Neutrophil (primary cell): ENCODE data around the gene ZBTB47.
A peak's percentile ranks its signal among the peaks of the same experiment; 100 is the strongest.

Source experiments
- H3K27ac ChIP-seq: fragments of 200-600 bp; sonication (generic); 2 replicates; pipeline ENCODE4 v1.5.1; 2016; ENCODE audit warnings: mild to moderate bottlenecking, moderate library complexity
- H3K27me3 ChIP-seq: fragments of 200-600 bp; sonication (generic); 2 replicates; pipeline ENCODE4 v1.6.0; 2016; ENCODE audit warnings: mild to moderate bottlenecking
- H3K36me3 ChIP-seq: fragments of 200-600 bp; sonication (generic); 2 replicates; pipeline ENCODE4 v1.5.1; 2017
- H3K4me1 ChIP-seq, 2 experiments: fragments of 200-600 bp in 1 of 2; sonication (generic) in 1 of 2; 1 replicate in 1 of 2; 2 replicates in 1 of 2; pipeline versions ENCODE4 v1.5.1 to v1.6.1; 2013 to 2016; ENCODE audit warnings: low read depth in 1 of 2, low read length in 1 of 2, mild to moderate bottlenecking in 1 of 2, moderate library complexity in 1 of 2; ENCODE audit not compliant: control insufficient read depth in 1 of 2, insufficient read depth in 1 of 2
- H3K4me3 ChIP-seq, 2 experiments: fragments of 200-600 bp in 1 of 2; sonication (generic) in 1 of 2; 1 replicate in 1 of 2; 2 replicates in 1 of 2; pipeline ENCODE4 v1.5.1; 2013 to 2016; ENCODE audit warnings: low read depth in 1 of 2, low read length in 1 of 2, mild to moderate bottlenecking in 1 of 2, moderate library complexity in 1 of 2
- H3K9me3 ChIP-seq: fragments of 200-600 bp; sonication (generic); 2 replicates; pipeline ENCODE4 v1.5.1; 2016
- CTCF ChIP-seq: fragments of 200-600 bp; sonication (generic); IDR thresholded peaks from 2 replicates; pipeline ENCODE4 v1.5.1; 2016; ENCODE audit warnings: antibody characterized with exemption

The ZBTB47 gene

GRCh38 chr3:42656680-42657610 lies 3.4 kb downstream of the ZBTB47 start:
- Histone ChIP-seq H3K27ac (peak overlapping the region; percentile 76), H3K4me1 (peaks cover 41 to 46% of the 10 kb centered on the region in 2 experiments), H3K36me3 (no peaks in the 10 kb centered on the region), H3K9me3 (no peaks in the 10 kb centered on the region), H3K4me3 (no peak overlapping the region), H3K27me3 (no peaks in the 10 kb centered on the region)
- TF ChIP-seq CTCF = no peak

- peaks cover 34 to 39% of the 10 kb centered on the region in 2 experiments for H3K4me1 ChIP-seq
- TF ChIP-seq CTCF = no peak
- H3K36me3 ChIP-seq = peaks cover 3% of the 10 kb centered on the region
- H3K27ac ChIP-seq = peak overlapping the region; percentile 76
- no peaks in the 10 kb centered on the region for H3K9me3 ChIP-seq
- H3K27me3 ChIP-seq = no peaks in the 10 kb centered on the region
- H3K4me3 ChIP-seq = no peak overlapping the region
Observed at GRCh38 chr3:42657675-42658074, 4.2 kb downstream of the ZBTB47 start.

GRCh38 chr3:42658091-42658770 lies 4.7 kb downstream of the ZBTB47 start:
- Histone ChIP-seq H3K27ac (peak overlapping the region; percentile 76), H3K4me1 (peaks cover 28 to 33% of the 10 kb centered on the region in 2 experiments), H3K27me3 (no peaks in the 10 kb centered on the region), H3K4me3 (no peak overlapping the region), H3K36me3 (peaks cover 3% of the 10 kb centered on the region), H3K9me3 (no peaks in the 10 kb centered on the region)
- TF ChIP-seq CTCF = no peak

GRCh38 chr3:42658771-42659390 lies 5.4 kb downstream of the ZBTB47 start:
- H3K27ac ChIP-seq = peak overlapping the region; percentile 76
- no peaks in the 10 kb centered on the region for H3K9me3 ChIP-seq
- peaks cover 22 to 27% of the 10 kb centered on the region in 2 experiments for H3K4me1 ChIP-seq
- H3K27me3 ChIP-seq = no peaks in the 10 kb centered on the region
- H3K36me3 ChIP-seq = peaks cover 3% of the 10 kb centered on the region
- no peak for TF ChIP-seq CTCF
- peak overlapping the region in 1 of 2 experiments; percentile 18 for H3K4me3 ChIP-seq

- Histone ChIP-seq H3K4me1 (peaks cover 20 to 25% of the 10 kb centered on the region in 2 experiments), H3K27ac (peak overlapping the region; percentile 76)
Observed at GRCh38 chr3:42659451-42660130, 6.1 kb downstream of the ZBTB47 start.

More at GRCh38 chr3:42659451-42660130, 6.1 kb downstream of the ZBTB47 start:
- no peak for TF ChIP-seq CTCF
- Histone ChIP-seq H3K36me3 (peaks cover 3% of the 10 kb centered on the region), H3K9me3 (no peaks in the 10 kb centered on the region), H3K4me3 (peak overlapping the region in 1 of 2 experiments; percentile 18), H3K27me3 (no peaks in the 10 kb centered on the region)
